ENCODE data around the gene KIF11. TPM values are rescaled to one million over a fixed set of nuclear protein-coding genes. Genes with fewer than 3 reads are reported as not detected.
A peak's percentile ranks its signal among the peaks of the same experiment; 100 is the strongest.

The KIF11 gene
- total RNA-seq, 1 experiment from 2014 or later = 33.8 TPM

DNA sequence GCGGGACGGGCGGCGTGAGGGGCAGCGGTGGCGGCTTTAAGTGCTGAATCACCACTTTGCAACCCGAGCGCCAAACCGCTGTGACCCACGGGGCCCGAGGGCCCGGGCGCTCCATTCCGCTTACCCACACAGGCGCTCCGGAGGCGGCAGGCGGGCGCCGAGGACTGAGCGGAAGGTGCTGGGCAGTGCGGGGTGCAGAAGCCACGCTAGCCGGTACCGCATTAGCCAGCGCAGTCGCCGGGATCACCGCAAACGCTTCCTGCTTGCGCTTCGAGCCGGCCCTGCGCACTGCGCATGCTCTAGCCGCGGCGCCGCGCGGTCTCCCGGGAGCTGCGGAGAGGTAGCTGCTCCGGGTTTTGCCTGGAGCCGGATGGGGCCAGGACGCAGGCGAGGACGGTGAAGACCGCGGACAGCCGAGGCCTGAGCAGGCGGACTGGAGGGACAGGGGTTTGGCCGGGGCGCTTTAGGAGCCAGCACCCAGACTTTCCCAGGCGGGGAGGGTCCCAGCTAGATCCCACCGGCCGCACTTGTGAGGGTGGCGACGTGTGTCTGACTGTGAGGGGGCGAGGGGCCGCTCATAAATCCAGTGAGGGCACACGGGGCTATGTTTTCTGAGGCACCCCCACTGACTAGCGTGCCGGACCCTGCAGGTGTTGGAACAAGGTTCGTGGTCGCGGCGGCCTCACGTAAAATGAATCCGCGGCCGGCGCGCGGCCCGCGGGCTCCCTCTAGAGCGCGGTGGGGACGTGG lies 19.0 kb upstream of the KIF11 start, which contains the start of gene IDE:
Gene IDE, minus strand, starts transcription at position 296 of the 750 bp plus-strand sequence. Its CDS starts 74 bp downstream, at position 222.
- Histone ChIP-seq H3K27me3 (ENCODE audit: insufficient read depth, low read length) (no peaks in the 10 kb centered on the region), H4K20me1 (ENCODE audit: insufficient read depth) (no peaks in the 10 kb centered on the region; the same call in 1 of the 2 replicates), H3K4me2 (ENCODE audit: low read length) (peak within 1 kb of the TSS; percentile 74), H3K36me3 (ENCODE audit: control insufficient read depth in 1 of 2, insufficient read depth in 2 of 2, low read length in 2 of 2) (no peaks in the 10 kb centered on the region; a peak in 1 of 4 replicates), H3K9ac (ENCODE audit: low read length) (peak within 1 kb of the TSS; percentile 95), H3K27ac (ENCODE audit: low read depth, low read length) (peak within 1 kb of the TSS; percentile 97), H2AFZ (ENCODE audit: low read depth, low read length, poor library complexity, severe bottlenecking) (peak within 1 kb of the TSS; percentile 85), H3K4me1 (ENCODE audit: control insufficient read depth in 1 of 2, insufficient read depth in 2 of 2, low read length in 2 of 2) (peaks cover 17 to 26% of the 10 kb centered on the region in 2 experiments), H3K79me2 (ENCODE audit: insufficient read depth, low read length) (peaks cover 45% of the 10 kb centered on the region), H3K4me3 (replicated peaks in 1 of 2; ENCODE audit: low read depth in 1 of 2, low read length in 2 of 2) (peak within 1 kb of the TSS; percentile 74 to 88), H3K9me3 (ENCODE audit: control insufficient read depth in 1 of 2, insufficient read depth in 1 of 2, low read depth in 1 of 2, low read length in 2 of 2) (no peaks in the 10 kb centered on the region), H3K9me2 (ENCODE audit: insufficient read depth) (no peaks in the 10 kb centered on the region)
- TSS peak; percentile 69 for BruUV-seq (replicated peaks)
- intact Hi-C loops (cut with micrococcal nuclease) = loop anchor here (1.0 to 2.0 kb wide), 2 partner anchors 17 to 57 kb away; no protein-coding TSS in a partner anchor
- RAD21 ChIA-PET (ENCODE audit: low non-redundant PET in 1 of 2, low total read pairs in 2 of 2, uncharacterized antibody in 2 of 2, unreplicated experiment in 2 of 2) = interaction anchor here (1.0 kb wide), 2 partner anchors 17 to 57 kb away, joined by 3 to 4 read pairs; no protein-coding TSS in a partner anchor
- DNase-seq (ENCODE audit: low read depth, low spot score) (peak; percentile 77), ATAC-seq (peak; percentile 80)
- CTCF ChIA-PET = interaction anchor here (0.8 to 4.0 kb wide), 3 partner anchors 10 to 57 kb away, joined by 3 to 26 read pairs (median 20); no protein-coding TSS in a partner anchor
- POLR2A ChIA-PET = interaction anchor here (0.7 to 3.3 kb wide), 4 partner anchors 18 to 57 kb away, joined by 3 to 29 read pairs (median 4); partner anchors contain the start of gene KIF11
- TF ChIP-seq POLR2A (IDR thresholded peaks at IDR 0.05; ENCODE audit: borderline replicate concordance, extremely low read depth, insufficient read depth, insufficient read length) (peak; percentile 73), CTCF (IDR thresholded peaks at IDR 0.05 in 2 of 3, conservative IDR thresholded peaks at IDR 0.05 in 1 of 3; ENCODE audit: borderline replicate concordance in 1 of 3, insufficient read depth in 1 of 3, low read depth in 2 of 3, low read length in 2 of 3) (peak; percentile 68 to 82 (median 73); a peak in 5 of 6 replicates), SIN3A (IDR thresholded peaks at IDR 0.05; ENCODE audit: low read depth) (peak; percentile 71), EZH2 (IDR thresholded peaks at IDR 0.05) (no peak), TCF7L2 (IDR thresholded peaks at IDR 0.05; ENCODE audit: borderline replicate concordance, extremely low read depth, insufficient read depth, insufficient read length) (peak; percentile 6), ATF3 (IDR thresholded peaks at IDR 0.05) (no peak), ZFX (IDR thresholded peaks at IDR 0.05) (peak; percentile 93), FOSL1 (IDR thresholded peaks at IDR 0.05; ENCODE audit: low read depth) (peak; percentile 40), SRF (IDR thresholded peaks at IDR 0.05; ENCODE audit: low read depth) (no peak), CBX3 (IDR thresholded peaks at IDR 0.05; ENCODE audit: low read depth) (no peak), CEBPB (IDR thresholded peaks at IDR 0.05; ENCODE audit: low read depth) (no peak), ZNF274 (IDR thresholded peaks at IDR 0.05; ENCODE audit: low read depth, low read length) (no peak), JUND (IDR thresholded peaks at IDR 0.05) (no peak), EZH2phosphoT487 (IDR thresholded peaks at IDR 0.05; ENCODE audit: borderline replicate concordance) (no peak), POLR2AphosphoS5 (IDR thresholded peaks at IDR 0.05; ENCODE audit: low read depth, low read length) (peak; percentile 90)
- TF ChIP-seq, protein P1, sequence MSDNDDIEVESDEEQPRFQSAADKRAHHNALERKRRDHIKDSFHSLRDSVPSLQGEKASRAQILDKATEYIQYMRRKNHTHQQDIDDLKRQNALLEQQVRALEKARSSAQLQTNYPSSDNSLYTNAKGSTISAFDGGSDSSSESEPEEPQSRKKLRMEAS (IDR thresholded peaks at IDR 0.05) = peak; percentile 48; the same call in 1 of the 2 replicates
- TF ChIP-seq, protein P2, sequence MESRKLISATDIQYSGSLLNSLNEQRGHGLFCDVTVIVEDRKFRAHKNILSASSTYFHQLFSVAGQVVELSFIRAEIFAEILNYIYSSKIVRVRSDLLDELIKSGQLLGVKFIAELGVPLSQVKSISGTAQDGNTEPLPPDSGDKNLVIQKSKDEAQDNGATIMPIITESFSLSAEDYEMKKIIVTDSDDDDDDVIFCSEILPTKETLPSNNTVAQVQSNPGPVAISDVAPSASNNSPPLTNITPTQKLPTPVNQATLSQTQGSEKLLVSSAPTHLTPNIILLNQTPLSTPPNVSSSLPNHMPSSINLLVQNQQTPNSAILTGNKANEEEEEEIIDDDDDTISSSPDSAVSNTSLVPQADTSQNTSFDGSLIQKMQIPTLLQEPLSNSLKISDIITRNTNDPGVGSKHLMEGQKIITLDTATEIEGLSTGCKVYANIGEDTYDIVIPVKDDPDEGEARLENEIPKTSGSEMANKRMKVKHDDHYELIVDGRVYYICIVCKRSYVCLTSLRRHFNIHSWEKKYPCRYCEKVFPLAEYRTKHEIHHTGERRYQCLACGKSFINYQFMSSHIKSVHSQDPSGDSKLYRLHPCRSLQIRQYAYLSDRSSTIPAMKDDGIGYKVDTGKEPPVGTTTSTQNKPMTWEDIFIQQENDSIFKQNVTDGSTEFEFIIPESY (IDR thresholded peaks at IDR 0.05; ENCODE audit: extremely low read depth, insufficient replicate concordance, low read length) = no peak
- TF ChIP-seq, protein P3, sequence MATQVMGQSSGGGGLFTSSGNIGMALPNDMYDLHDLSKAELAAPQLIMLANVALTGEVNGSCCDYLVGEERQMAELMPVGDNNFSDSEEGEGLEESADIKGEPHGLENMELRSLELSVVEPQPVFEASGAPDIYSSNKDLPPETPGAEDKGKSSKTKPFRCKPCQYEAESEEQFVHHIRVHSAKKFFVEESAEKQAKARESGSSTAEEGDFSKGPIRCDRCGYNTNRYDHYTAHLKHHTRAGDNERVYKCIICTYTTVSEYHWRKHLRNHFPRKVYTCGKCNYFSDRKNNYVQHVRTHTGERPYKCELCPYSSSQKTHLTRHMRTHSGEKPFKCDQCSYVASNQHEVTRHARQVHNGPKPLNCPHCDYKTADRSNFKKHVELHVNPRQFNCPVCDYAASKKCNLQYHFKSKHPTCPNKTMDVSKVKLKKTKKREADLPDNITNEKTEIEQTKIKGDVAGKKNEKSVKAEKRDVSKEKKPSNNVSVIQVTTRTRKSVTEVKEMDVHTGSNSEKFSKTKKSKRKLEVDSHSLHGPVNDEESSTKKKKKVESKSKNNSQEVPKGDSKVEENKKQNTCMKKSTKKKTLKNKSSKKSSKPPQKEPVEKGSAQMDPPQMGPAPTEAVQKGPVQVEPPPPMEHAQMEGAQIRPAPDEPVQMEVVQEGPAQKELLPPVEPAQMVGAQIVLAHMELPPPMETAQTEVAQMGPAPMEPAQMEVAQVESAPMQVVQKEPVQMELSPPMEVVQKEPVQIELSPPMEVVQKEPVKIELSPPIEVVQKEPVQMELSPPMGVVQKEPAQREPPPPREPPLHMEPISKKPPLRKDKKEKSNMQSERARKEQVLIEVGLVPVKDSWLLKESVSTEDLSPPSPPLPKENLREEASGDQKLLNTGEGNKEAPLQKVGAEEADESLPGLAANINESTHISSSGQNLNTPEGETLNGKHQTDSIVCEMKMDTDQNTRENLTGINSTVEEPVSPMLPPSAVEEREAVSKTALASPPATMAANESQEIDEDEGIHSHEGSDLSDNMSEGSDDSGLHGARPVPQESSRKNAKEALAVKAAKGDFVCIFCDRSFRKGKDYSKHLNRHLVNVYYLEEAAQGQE (IDR thresholded peaks at IDR 0.05; ENCODE audit: low read depth) = no peak
